Measurements from ENCODE around the gene CEMP1. TPM values are rescaled to one million over a fixed set of nuclear protein-coding genes. Genes with fewer than 3 reads are reported as not detected.

Gene CEMP1

Small RNAs within 50 kb of the gene (small RNA-seq; reads per million reads assigned to genes)
- gene AC093525.1 (ENCODE audit: insufficient read depth) (not detected), gene MIR3178 (ENCODE audit: insufficient read depth) (not detected)

All from neuronal stem cell (in vitro differentiated cells).